HG03558 (cell line): ENCODE results near the gene NBEAL2.
"Not testable (repeated sequence)": the region's sequence is repeated elsewhere in the genome, so short reads cannot be mapped to it uniquely, and the experiment has no call there.

Source experiments
- ATAC-seq: cut with Tn5 transposase; IDR thresholded peaks from one replicate; pipeline ENCODE4 v1.9.1; 2021; ENCODE audit warnings: moderate number of reproducible peaks; ENCODE audit not compliant: unreplicated experiment; ENCODE audit errors: extremely low read depth

Gene NBEAL2

DNA sequence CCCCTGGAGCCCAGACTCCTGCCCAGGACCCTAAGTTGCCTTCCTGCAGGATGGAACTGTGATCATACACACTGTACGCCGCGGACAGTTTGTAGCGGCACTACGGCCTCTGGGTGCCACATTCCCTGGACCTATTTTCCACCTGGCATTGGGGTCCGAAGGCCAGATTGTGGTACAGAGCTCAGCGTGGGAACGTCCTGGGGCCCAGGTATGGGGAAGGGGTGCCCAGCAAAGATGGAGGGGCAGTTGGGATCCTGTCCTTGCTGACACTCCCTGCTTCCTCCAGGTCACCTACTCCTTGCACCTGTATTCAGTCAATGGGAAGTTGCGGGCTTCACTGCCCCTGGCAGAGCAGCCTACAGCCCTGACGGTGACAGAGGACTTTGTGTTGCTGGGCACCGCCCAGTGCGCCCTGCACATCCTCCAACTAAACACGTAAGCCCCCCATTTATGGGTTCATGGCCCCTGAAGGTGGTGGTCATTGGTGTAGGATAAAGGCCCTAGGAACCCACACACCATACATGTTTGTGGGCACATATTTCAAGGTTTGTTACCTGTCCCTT, 28.8 kb downstream of the NBEAL2 start:
- ATAC-seq, result no peak

DNA sequence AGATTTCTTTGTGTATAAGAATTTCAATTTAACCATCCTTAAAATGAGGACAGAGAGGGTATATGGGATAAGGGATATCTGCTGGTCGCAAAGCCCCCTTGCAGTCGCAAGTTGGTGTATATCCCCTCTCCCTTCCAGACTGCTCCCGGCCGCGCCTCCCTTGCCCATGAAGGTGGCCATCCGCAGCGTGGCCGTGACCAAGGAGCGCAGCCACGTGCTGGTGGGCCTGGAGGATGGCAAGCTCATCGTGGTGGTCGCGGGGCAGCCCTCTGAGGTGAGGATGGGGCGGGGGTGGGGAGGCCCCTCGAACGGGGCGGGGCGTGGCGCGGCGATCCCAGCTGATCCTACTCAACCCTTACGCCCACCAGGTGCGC, 29.4 kb downstream of the NBEAL2 start:
- no peak for ATAC-seq

DNA sequence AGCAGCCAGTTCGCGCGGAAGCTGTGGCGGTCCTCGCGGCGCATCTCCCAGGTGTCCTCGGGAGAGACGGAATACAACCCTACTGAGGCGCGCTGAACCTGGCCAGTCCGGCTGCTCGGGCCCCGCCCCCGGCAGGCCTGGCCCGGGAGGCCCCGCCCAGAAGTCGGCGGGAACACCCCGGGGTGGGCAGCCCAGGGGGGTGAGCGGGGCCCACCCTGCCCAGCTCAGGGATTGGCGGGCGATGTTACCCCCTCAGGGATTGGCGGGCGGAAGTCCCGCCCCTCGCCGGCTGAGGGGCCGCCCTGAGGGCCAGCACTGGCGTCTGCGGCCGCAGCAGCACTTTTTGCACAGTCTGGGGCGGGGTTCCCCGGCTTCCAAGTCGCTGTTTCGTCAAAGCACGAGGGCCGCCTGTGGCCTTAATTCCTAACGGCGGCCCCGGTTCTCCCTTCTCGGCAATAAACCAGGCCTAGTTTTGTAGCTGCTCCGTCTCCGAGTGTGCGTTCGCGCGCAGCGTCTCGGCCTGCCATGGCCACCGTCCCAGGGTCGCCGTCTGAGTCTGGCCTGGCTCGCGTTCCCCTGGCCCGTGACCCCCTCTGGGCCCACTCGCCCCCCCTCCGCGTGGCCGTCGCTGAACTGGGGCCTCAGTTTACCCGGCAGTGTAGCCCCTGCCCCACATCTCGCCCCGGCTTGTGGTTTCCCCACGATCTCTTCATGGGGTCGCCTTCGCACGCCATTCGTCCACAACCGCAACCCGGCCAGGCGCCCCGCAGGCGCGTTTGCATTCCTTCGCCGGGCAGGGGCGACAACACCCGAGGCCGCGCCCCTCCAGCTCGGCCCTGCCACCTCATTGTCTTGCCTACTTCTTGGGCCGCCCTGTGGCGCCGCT, 30.0 kb downstream of the NBEAL2 start:
- peak; percentile 71 for ATAC-seq

DNA sequence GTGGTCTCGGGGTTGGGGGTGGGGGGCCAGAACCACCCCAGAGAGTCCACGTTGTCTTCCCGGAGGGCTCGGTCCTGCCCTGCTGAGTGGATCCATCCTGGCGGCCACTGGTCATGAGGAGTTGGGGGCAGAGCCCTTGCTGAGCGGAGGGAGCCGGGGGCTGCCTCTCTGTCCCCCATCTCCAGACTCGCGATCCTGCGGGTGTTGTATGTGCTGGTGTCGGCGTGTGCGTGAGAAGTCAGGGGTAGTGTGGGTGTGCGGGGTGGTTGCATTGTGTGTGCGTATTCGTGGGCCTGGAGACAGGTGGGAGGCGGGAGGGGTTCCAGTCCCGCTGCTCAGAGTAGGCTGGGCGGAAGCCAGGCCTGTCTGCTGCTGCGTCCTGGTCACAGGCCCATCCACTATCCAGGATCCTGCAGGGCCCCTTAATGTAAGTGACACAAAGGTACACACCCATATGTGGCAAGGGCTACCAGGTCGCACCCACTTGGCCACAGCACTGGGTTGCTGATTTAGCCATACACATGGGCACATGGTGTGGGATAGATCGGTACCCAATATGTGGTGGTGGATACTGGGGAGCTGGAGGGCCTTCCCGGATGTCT, 30.7 kb downstream of the NBEAL2 start:
- ATAC-seq, result no peak

DNA sequence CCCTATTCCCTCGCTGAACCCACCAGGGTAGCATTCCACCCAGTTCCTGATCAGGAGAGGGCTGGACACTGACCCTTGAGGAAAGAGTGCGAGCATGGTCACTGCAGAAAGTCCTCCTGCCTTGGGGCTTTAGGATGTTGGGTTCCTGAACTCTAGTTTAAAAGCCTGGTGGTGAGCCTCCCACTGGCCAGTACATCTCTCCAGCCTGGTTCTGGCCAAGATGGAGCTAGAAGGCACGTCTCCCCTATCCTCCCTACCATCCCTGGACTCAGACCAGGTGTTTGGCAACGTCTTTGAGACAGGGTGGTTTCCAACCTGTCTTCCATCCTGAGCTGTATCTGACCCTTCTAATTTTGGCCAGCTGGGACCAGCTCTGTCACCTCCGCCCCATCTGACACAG, 31.4 kb downstream of the NBEAL2 start:
- no peak for ATAC-seq

DNA sequence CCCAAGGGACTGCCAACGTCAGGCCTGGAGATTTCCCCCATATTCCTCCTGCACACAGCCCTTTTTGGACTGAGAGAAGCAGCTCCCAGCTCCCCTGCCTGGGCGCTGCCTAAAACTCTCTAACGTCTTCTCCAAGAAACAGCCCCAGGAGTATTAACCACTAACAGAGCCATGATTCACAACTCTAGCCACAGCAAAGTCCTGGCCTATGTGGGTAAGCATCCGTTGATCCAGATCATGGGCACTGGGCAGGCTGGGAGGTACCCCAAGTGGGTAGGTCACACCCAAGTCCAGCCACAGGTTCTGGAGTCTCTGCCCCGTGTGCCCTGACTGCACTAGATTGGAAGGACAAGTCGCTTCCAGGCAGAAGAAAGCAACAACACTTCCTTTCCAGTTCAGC, 31.9 kb downstream of the NBEAL2 start:
- no peak for ATAC-seq

DNA sequence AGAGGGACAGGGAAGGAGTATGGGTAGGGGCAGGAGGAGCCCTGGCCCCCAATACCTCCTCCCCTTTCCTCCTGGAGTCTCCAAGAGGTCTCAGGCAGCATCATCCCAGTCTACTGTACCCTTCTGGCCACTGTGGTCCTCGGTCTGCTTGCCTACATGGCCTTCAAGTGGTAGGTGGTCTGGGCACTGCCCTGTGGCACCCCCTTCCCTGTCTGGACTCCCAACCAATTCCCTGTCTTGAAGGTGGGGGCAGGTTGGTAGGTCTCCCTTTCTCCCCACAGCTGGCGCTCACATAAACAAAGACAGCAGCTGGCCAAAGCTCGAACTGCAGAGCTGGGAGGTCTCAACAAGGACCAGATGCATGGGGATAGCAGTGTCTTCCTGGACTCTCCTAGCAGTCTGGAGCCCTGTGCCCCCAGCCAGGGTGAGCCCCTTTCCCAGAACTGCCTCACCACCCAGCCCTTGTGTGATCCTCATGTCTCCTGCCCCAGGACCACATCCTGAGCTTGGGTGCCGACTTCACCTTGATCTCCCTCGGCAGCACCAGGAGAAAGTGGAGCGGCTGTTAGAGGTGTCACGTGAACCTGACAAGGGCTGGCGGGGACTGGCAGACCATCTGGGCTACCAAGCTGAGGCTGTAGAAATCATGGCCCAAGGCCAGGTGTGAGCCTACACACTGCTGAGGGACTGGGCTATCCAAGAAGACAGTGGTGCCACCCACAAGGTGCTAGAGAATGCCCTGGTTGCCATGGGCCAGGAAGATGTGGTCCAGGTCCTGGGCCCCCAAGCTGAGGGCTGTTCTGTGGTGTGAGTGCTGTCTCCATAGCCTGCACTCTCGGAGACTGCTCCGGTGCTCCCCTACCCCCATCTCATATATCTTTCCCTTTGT, 33.1 kb downstream of the NBEAL2 start:
- ATAC-seq, result no peak

DNA sequence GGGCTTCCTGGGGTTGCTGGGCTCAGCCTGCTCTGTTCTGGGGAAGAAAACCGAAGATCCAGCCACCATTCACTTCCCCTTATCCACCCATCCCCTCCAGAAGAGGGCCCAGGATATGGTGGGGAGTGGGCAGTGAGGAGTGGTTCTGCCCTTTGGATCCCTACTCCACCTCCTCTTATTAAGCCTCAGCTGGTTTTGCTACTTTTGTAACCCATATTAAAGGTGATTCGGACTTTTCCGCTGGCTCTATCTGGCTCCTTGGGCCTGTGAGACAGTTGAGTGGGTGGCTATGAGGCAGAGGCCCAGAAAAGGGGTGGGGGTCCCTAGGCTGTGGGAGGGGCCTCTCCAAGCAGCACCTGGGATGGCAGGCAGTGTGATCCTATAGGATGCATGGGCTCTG, 33.8 kb downstream of the NBEAL2 start:
- no peak for ATAC-seq

DNA sequence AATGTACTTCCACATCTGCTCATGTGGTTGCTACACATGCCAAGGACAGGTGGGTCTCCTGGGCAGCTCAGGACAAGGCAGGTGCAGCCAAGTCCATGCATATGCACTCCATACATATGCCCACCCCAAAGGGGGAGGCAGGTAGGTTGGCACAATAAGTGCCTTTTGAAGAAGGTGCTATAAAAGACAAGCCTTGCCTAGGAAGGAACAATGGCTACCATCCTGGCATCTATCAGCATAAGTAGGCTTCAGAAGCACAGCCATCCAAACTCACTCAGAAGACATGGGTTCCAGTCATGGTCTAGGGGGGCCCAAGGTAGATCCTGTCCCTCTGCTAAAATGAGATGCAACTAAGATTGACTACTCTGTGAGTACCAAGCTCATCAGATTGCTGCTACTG, 34.6 kb downstream of the NBEAL2 start:
- ATAC-seq, result no peak

DNA sequence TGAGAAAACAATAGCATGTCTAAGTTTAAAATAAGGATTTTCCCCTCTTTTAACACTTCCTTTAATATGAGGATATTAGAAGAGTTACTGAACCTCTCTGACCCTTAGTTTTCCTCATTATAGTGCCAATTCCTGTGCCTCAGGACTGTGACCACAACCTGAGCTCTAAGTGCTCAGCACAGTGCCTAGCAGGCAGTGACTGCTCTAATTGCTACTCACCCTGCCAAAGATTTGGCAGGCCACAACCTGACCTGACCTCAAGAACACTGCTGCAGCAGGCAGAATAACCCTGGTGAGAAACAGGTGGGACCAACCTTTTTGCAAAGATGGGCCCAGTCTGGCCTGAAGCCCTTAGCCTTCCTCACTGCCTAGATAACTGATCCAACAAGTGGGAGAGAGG, 35.7 kb downstream of the NBEAL2 start:
- ATAC-seq, result no peak

DNA sequence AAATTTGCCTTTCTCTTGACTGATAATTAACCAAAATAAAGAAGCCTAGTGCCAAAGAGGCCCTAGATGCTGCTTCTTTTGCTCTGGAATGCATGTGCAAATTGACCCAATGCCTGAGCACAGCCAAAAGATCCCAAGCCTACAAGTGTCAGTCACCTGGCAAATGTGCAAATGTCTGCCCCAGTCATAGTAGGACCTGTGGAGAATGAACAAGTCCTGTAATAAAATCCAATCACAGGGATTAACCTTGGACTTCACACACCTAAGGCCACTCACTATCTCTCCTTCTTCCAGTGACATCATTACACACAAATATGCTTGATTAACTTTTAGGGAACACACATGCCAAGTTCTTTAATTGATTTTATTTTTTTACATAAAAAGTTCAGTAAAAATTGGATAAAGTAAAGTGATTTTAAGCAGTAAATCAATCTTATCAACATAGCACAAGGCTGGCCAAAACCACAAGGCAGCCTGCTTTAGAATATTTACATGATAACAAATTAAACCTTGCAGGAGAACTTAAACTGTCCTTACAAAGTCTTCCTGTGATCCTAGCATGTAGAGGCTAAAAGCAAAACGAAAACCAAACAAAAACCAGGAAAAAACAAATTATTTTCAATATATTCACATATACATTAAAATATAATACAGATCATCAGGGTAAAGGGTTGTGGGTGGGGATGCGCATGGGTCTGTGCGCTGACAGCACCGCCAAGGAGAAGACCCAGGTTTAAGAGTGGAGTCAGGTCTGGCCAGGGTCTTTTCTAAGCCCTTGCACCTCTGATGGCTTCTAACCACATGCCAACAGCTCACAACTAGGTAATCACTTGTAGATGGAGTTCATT, 36.8 kb downstream of the NBEAL2 start:
- ATAC-seq, result no peak

DNA sequence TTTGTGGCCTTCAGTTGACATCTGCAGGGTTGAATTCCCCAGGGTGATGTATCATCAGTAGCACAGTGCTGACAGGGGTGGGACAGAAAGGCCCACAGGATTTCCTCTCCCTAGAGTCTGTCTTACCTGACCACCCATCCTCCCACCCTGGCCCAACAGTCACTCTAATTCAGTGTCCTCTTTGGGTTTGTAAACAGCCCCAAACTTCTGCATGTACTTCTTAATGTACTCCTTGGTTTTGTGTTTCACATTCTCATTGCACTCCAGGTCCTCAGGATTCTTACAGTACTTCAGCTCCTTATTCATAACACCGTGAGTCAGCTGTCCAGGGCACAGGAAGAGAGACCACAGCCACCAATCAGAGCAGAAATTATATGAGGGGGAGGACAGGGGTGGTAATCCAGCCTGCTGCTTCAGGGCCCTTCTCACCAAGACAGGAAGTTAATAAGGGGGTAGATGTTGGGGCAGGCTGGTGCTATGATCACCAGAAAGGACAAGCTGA, 37.5 kb downstream of the NBEAL2 start:
- ATAC-seq, result no peak

DNA sequence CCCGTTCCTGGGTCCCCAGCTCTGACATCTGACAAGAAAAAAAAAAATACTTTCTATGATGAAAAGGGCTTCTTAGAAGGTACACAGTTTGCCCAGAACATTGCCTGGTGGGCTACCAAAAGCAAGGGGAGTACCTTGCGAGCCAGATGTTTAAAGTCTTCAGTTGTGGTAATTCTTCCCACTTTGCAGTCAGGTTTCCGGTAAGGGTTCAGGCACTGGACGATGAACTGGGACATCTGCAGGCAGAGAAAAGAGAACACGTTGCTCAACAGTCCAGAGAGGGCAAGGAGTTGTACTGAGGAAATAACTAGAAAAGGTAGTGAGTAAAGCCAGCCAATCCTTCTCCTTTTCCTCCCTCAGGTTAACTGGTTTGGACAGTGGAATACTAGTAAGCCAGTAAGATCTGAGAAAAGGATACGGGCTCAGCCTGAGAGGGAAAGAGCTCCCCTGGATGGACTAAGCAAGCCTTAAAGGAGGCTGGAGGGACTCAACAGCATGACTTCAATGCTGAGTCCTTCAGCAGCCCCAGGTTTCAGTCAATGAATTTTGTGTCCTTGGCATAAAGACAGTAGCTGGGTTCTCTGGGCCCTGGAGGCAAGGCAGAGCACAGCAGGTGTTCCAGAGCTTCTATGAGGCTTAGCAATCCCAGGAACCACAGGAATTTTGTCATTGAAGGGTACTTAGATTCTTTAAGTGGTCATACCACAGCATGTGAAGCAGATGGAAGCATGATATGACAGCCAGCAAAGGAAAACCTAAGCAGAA, 38.2 kb downstream of the NBEAL2 start:
- no peak for ATAC-seq

DNA sequence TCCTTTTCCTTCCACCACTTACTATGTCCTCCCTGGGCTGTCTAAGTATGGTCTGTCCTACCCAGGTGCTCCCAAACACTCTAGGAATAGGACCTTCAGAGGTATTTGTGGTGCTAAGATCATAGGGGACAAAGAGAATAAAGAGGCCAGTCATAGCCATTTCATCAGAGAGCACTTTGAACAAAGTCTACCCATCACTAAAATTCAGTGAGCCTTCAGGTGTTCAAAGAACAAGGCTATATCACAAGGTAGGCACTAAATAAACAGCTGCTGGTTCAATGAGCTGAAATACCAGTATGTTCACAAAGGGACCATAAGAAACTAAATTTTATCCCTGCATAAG, 38.8 kb downstream of the NBEAL2 start:
- ATAC-seq, result no peak

DNA sequence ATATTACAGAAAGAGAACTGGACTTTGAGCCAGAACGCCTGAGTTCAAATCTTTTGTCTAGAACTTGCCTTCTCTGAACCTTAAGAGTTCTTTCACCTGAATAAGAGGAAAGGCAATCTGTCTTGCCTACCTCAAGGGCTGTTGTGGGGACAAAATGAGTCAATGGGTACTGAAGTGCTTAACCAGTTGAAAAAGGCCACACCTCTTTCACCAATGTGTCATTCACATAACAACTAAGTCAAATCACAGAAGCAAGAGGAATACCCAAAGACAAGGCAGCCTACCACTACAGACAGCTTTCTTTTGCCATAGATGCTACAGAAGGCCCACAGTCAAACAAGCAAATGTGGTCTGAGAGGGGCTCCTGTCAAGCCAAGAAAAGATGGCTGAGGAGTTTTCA, 39.7 kb downstream of the NBEAL2 start:
- ATAC-seq, result no peak

DNA sequence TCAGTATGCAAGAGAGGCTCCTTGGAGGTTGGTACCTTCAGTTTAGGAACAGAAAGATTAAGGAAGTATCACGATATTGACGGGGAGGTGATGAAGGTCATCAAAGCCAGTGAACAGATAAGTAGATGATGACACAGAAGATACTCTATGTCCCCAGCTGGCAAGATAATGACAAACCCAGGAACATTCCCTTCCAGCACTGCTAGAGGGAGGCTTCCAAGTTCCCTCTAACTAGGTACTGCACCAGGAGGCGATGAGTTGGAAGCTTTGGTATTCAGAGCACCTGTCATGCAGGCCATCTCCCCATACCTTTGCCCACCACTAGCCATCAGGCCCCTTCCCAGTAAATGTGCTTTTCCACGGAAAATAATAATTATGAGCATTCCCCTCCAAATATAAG, 40.8 kb downstream of the NBEAL2 start:
- no peak for ATAC-seq

DNA sequence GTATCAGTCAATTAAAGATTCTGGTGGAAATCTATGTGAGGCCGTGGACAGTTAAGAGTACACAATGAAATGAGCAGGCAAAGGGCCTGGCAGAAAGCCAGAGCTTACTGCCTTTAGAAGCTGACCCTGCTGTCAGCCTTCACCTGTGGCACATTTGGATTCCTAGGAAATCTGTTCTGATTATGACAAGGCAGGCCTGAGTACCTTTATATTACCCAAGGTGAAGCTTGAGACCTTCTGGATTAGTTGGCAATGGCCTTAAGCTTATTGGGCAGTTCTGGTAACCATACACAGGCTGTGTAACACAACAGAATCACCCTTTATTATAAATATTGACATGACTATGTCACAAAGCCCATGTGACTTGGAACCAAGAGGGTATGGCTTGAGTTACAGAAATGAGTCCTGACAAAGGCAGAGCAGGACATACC, 43.2 kb downstream of the NBEAL2 start:
- ATAC-seq, result no peak

DNA sequence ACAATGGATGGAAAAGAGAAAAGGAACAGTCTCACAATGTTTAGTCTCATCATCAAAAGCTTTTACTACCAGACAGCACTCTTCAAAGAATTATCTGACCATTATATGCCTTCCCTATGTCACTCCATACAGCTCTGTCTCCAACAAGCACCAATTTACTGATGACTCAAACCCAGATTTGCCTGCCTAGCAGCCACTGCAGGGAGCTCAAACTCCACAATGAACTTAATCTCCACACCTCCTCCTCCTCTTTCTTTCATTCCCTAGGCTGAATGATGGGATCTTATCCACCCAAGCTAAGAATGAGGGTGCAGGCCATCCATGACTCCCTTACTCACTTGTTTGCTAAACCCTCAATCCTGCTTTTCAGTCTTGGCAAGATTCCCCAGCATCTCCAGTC, 45.5 kb downstream of the NBEAL2 start:
- no peak for ATAC-seq

DNA sequence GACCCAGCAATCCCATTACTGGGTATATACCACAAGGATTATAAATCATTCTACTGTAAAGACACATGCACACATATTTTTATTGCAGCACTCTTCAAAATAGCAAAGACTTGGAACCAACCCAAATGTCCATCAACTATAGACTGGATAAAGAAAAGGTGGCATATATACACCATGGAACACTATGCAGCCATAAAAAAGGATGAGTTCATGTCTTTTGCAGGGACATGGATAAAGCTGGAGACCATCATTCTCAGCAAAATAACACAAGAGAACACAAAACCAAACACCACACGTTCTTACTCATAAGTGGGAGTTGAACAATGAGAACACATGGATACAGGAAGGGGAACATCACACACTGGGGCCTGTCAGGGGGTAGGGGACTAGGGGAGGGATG, 47.0 kb downstream of the NBEAL2 start:
- not testable (repeated sequence) for ATAC-seq
